Vagina (tissue), 2 donors: ENCODE data around the gene STXBP3. TPM values are rescaled to one million over a fixed set of nuclear protein-coding genes. Genes with fewer than 3 reads are reported as not detected.

Experiments
- DNase-seq, 2 donors: peaks; one replicate each; pipeline ENCODE4 v3.0.0-alpha.2; 2017; ENCODE audit errors: extremely low spot score in 2 of 2
- H3K27ac ChIP-seq: fragments of 200-600 bp; sonication (generic); one replicate; pipeline ENCODE4 v1.5.1; 2019
- H3K27me3 ChIP-seq: fragments of 200-600 bp; sonication (generic); one replicate; pipeline ENCODE4 v1.5.1; 2019
- H3K36me3 ChIP-seq, 2 donors: fragments of 200-600 bp; sonication (generic); one replicate each; pipeline ENCODE4 v1.5.1; 2017 to 2019
- H3K4me1 ChIP-seq: fragments of 200-600 bp; sonication (generic); one replicate; pipeline ENCODE4 v1.5.1; 2019
- H3K4me3 ChIP-seq, 2 donors: fragments of 200-600 bp; sonication (generic); 1 replicate in 1 of 2; 2 replicates in 1 of 2; pipeline ENCODE4 v1.5.1; 2016 to 2019
- H3K9me3 ChIP-seq: fragments of 200-600 bp; sonication (generic); one replicate; pipeline ENCODE4 v1.5.1; 2019
- CTCF ChIP-seq, 3 experiments: fragments of 450-650 bp in 2 of 3; fragments of 200-600 bp in 1 of 3; sonication (generic) in 1 of 3; IDR thresholded peaks; one replicate each; pipeline ENCODE4 v1.5.1; 2017 to 2019; ENCODE audit warnings: antibody characterized with exemption in 3 of 3, mild to moderate bottlenecking in 2 of 3, moderate library complexity in 2 of 3
- POLR2A ChIP-seq, 2 donors: fragments of 450-650 bp; IDR thresholded peaks; one replicate each; pipeline ENCODE4 v1.6.1; 2017; ENCODE audit warnings: antibody characterized with exemption in 2 of 2, mild to moderate bottlenecking in 2 of 2, moderate library complexity in 2 of 2
- POLR2AphosphoS5 ChIP-seq, 2 donors: sonication (generic); formaldehyde crosslinking; IDR thresholded peaks; one replicate each; pipeline ENCODE4 v1.9.0; 2017; ENCODE audit warnings: antibody characterized with exemption in 2 of 2, mild to moderate bottlenecking in 2 of 2, low read depth in 1 of 2; ENCODE audit not compliant: insufficient read depth in 1 of 2
- intact Hi-C: fragments of 100-400 bp; cut with DNase I; formaldehyde crosslinking; loops from one replicate; pipeline ENCODE4 v1.15.1; 2023
- total RNA-seq: library from RNA; depleted of rRNA; stranded (reverse); fragments of >200 nt; gene quantifications from one replicate; pipeline ENCODE4 v1.2.3, GENCODE V29; 2016

STXBP3 gene
- total RNA-seq, 1 donor from 2014 or later = 167 TPM

- no peak overlapping the region for H3K4me3 ChIP-seq
- no peaks in the 10 kb centered on the region for H3K27me3 ChIP-seq
- no peak for DNase-seq
- no peaks in the 10 kb centered on the region for H3K9me3 ChIP-seq
- TF ChIP-seq CTCF (IDR thresholded peaks at IDR 0.05) (no peak), POLR2AphosphoS5 (IDR thresholded peaks at IDR 0.05; ENCODE audit: insufficient read depth in 1 of 2, low read depth in 1 of 2) (no peak), POLR2A (IDR thresholded peaks at IDR 0.05) (no peak)
- H3K36me3 ChIP-seq = no peaks in the 10 kb centered on the region
- no peaks in the 10 kb centered on the region for H3K4me1 ChIP-seq
- intact Hi-C loops = no loop called here
- no peak overlapping the region for H3K27ac ChIP-seq
Observed at GRCh38 chr1:108734171-108734865, 12.2 kb upstream of the STXBP3 start.

- intact Hi-C loops = no loop called here
- Histone ChIP-seq H3K9me3 (no peaks in the 10 kb centered on the region), H3K4me3 (no peak overlapping the region), H3K4me1 (peaks cover under 1% of the 10 kb centered on the region), H3K27me3 (no peaks in the 10 kb centered on the region), H3K36me3 (no peaks in the 10 kb centered on the region), H3K27ac (no peak overlapping the region)
- DNase-seq = no peak
- no peak for TF ChIP-seq CTCF (IDR thresholded peaks at IDR 0.05)
- TF ChIP-seq POLR2A (IDR thresholded peaks at IDR 0.05) = no peak
- no peak for TF ChIP-seq POLR2AphosphoS5 (IDR thresholded peaks at IDR 0.05; ENCODE audit: insufficient read depth in 1 of 2, low read depth in 1 of 2)
Observed at GRCh38 chr1:108742253-108742652, 4.2 kb upstream of the STXBP3 start.

GRCh38 chr1:108745980-108746381 is 493 bp upstream of the STXBP3 start:
- Histone ChIP-seq H3K4me3 (peak overlapping the region; percentile 86 to 94), H3K9me3 (no peaks in the 10 kb centered on the region), H3K36me3 (no peaks in the 10 kb centered on the region), H3K27me3 (no peaks in the 10 kb centered on the region), H3K27ac (peak overlapping the region; percentile 99), H3K4me1 (peaks cover 38% of the 10 kb centered on the region)
- intact Hi-C loops = no loop called here
- no peak for DNase-seq
- no peak for TF ChIP-seq POLR2A (IDR thresholded peaks at IDR 0.05)
- no peak for TF ChIP-seq POLR2AphosphoS5 (IDR thresholded peaks at IDR 0.05; ENCODE audit: insufficient read depth in 1 of 2, low read depth in 1 of 2)
- TF ChIP-seq CTCF (IDR thresholded peaks at IDR 0.05) = no peak

- H3K27me3 ChIP-seq = no peaks in the 10 kb centered on the region
- intact Hi-C loops = no loop called here
- DNase-seq = peak in 1 of 2 donors; percentile 93
- H3K9me3 ChIP-seq = no peaks in the 10 kb centered on the region
- peaks cover 0 to under 1% of the 10 kb centered on the region in 2 donors for H3K36me3 ChIP-seq
- H3K27ac ChIP-seq = peak overlapping the region; percentile 99
- peaks cover 51% of the 10 kb centered on the region for H3K4me1 ChIP-seq
- TF ChIP-seq POLR2AphosphoS5 (IDR thresholded peaks at IDR 0.05; ENCODE audit: insufficient read depth in 1 of 2, low read depth in 1 of 2) (peak in 1 of 2 donors; percentile 44), POLR2A (IDR thresholded peaks at IDR 0.05) (peak in 1 of 2 donors; percentile 32), CTCF (IDR thresholded peaks at IDR 0.05) (no peak)
- peak overlapping the region; percentile 86 to 94 for H3K4me3 ChIP-seq
Observed at GRCh38 chr1:108747171-108747850, 837 bp downstream of the STXBP3 start.

- Histone ChIP-seq H3K9me3 (no peaks in the 10 kb centered on the region), H3K36me3 (peaks cover 0 to 7% of the 10 kb centered on the region in 2 donors), H3K27ac (peak overlapping the region; percentile 99), H3K27me3 (no peaks in the 10 kb centered on the region), H3K4me3 (peak overlapping the region in 1 of 2 donors; percentile 86), H3K4me1 (peaks cover 56% of the 10 kb centered on the region)
- TF ChIP-seq POLR2AphosphoS5 (IDR thresholded peaks at IDR 0.05; ENCODE audit: insufficient read depth in 1 of 2, low read depth in 1 of 2) (no peak), POLR2A (IDR thresholded peaks at IDR 0.05) (no peak), CTCF (IDR thresholded peaks at IDR 0.05) (no peak)
- intact Hi-C loops = no loop called here
- no peak for DNase-seq
Observed at GRCh38 chr1:108747898-108748297, 1.4 kb downstream of the STXBP3 start.
